Lung (tissue), 12 donors: ENCODE results near the gene AKNAD1. TPM values are rescaled to one million over a fixed set of nuclear protein-coding genes. Genes with fewer than 3 reads are reported as not detected.

ENCODE experiments used
- ATAC-seq: fragments of 200-7000 bp; cut with Tn5 transposase; one replicate; pipeline ENCODE4 v1.9.1; 2020; ENCODE audit warnings: moderate number of reproducible peaks; ENCODE audit not compliant: insufficient read depth, low FRiP score
- DNase-seq, 3 donors: peaks; one replicate each; pipeline ENCODE4 v3.0.0-alpha.2; 2013 to 2017
- H3K27ac ChIP-seq, 2 donors: one replicate each; pipeline ENCODE4 v1.5.1; 2013; ENCODE audit warnings: mild to moderate bottlenecking in 2 of 2, moderate library complexity in 2 of 2, control low read depth in 1 of 2, inconsistent platforms in 1 of 2, low read depth in 1 of 2, low read length in 1 of 2
- H3K27me3 ChIP-seq, 3 donors: one replicate each; pipeline ENCODE4 v1.5.1; 2013; ENCODE audit warnings: low read length in 2 of 3; ENCODE audit not compliant: control insufficient read depth in 3 of 3, insufficient read depth in 3 of 3
- H3K36me3 ChIP-seq, 4 donors: one replicate each; pipeline ENCODE4 v1.5.1; 2013; ENCODE audit warnings: low read length in 4 of 4, mild to moderate bottlenecking in 1 of 4, moderate library complexity in 1 of 4; ENCODE audit not compliant: control insufficient read depth in 4 of 4, insufficient read depth in 4 of 4
- H3K4me1 ChIP-seq, 5 donors: one replicate each; pipeline ENCODE4 v1.5.1; 2013; ENCODE audit warnings: low read length in 5 of 5, mild to moderate bottlenecking in 2 of 5, moderate library complexity in 1 of 5; ENCODE audit not compliant: control insufficient read depth in 5 of 5, insufficient read depth in 5 of 5
- H3K4me3 ChIP-seq: one replicate; pipeline ENCODE4 v1.5.1; 2013; ENCODE audit warnings: mild to moderate bottlenecking, control low read depth, moderate library complexity
- H3K9ac ChIP-seq, 2 donors: one replicate each; pipeline ENCODE4 v1.5.1; 2013; ENCODE audit warnings: low read length in 2 of 2, control low read depth in 1 of 2; ENCODE audit not compliant: insufficient read depth in 1 of 2
- H3K9me3 ChIP-seq, 4 donors: one replicate each; pipeline ENCODE4 v1.5.1; 2013; ENCODE audit warnings: low read length in 3 of 4, mild to moderate bottlenecking in 1 of 4, moderate library complexity in 1 of 4; ENCODE audit not compliant: control insufficient read depth in 4 of 4, insufficient read depth in 3 of 4
- WGBS, 2 donors: extraction: QIAGEN DNeasy Blood & Tissue Kit; methylation state at CpG; one replicate each; pipeline ENCODE4 v1.1.7; 2013; 5-methylcytosine and 5-hydroxymethylcytosine counted together
- polyA plus RNA-seq, 2 donors: library from polyadenylated mRNA; stranded (reverse); fragments of 200-250 nt; gene quantifications; one replicate each; pipeline ENCODE4 v1.2.1, GENCODE V29; 2013
- total RNA-seq, 2 donors: library from RNA; depleted of rRNA in 1 of 2; stranded (reverse); fragments of >200 nt in 1 of 2; gene quantifications; one replicate each; pipeline ENCODE4 v1.2.1, GENCODE V29; 2014 to 2021
- TF ChIP-seq, protein P1 (sequence below): IDR thresholded peaks from 2 replicates; pipeline ENCODE4 v1.5.1; 2012; ENCODE audit warnings: mild to moderate bottlenecking; ENCODE audit errors: control extremely low read depth, extremely low read depth
- donor health status: control.
- donor health status: control.
- donor health status: Bipolar disorder and iron deficiency.
- donor health status: healthy.
- donor health status: DM: yes; HTN: yes; CAD: no.

Gene AKNAD1
- total and polyA plus RNA-seq, 4 donors: 0.02 to 0.31 (median 0.22) TPM; not detected in 1

GRCh38 chr1:108845991-108846390, 10.9 kb downstream of the AKNAD1 start:
- H3K9me3 ChIP-seq: no peaks in the 10 kb centered on the region
- no peaks in the 10 kb centered on the region for H3K27me3 ChIP-seq
- no peak overlapping the region for H3K27ac ChIP-seq
- DNase-seq: no peak
- TF ChIP-seq, protein P1, sequence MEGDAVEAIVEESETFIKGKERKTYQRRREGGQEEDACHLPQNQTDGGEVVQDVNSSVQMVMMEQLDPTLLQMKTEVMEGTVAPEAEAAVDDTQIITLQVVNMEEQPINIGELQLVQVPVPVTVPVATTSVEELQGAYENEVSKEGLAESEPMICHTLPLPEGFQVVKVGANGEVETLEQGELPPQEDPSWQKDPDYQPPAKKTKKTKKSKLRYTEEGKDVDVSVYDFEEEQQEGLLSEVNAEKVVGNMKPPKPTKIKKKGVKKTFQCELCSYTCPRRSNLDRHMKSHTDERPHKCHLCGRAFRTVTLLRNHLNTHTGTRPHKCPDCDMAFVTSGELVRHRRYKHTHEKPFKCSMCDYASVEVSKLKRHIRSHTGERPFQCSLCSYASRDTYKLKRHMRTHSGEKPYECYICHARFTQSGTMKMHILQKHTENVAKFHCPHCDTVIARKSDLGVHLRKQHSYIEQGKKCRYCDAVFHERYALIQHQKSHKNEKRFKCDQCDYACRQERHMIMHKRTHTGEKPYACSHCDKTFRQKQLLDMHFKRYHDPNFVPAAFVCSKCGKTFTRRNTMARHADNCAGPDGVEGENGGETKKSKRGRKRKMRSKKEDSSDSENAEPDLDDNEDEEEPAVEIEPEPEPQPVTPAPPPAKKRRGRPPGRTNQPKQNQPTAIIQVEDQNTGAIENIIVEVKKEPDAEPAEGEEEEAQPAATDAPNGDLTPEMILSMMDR: no peak
- no peak for ATAC-seq
- WGBS, 2 donors: 71 to 87% methylated on average over 6 of the region's 6 CpGs
- H3K9ac ChIP-seq: no peak overlapping the region
- H3K4me3 ChIP-seq: no peak overlapping the region
- H3K4me1 ChIP-seq: peaks cover 0 to 1% (median 0%) of the 10 kb centered on the region in 5 donors
- no peaks in the 10 kb centered on the region for H3K36me3 ChIP-seq

- no peak overlapping the region for H3K27ac ChIP-seq
- H3K36me3 ChIP-seq: no peaks in the 10 kb centered on the region
- 79 to 92% methylated on average over 4 of the region's 4 CpGs for WGBS, 2 donors
- no peak overlapping the region for H3K9ac ChIP-seq
- no peaks in the 10 kb centered on the region for H3K4me1 ChIP-seq
- DNase-seq (no peak), ATAC-seq (no peak)
- TF ChIP-seq, protein P1: no peak
- no peak overlapping the region for H3K4me3 ChIP-seq
- H3K27me3 ChIP-seq: no peaks in the 10 kb centered on the region
- no peaks in the 10 kb centered on the region for H3K9me3 ChIP-seq
Measured at GRCh38 chr1:108845446-108845845, 11.4 kb downstream of the AKNAD1 start.

GRCh38 chr1:108843390-108844137, 13.3 kb downstream of the AKNAD1 start:
- Histone ChIP-seq H3K4me1 (no peaks in the 10 kb centered on the region), H3K4me3 (no peak overlapping the region), H3K9me3 (no peaks in the 10 kb centered on the region), H3K27ac (no peak overlapping the region), H3K9ac (no peak overlapping the region), H3K36me3 (no peaks in the 10 kb centered on the region), H3K27me3 (no peaks in the 10 kb centered on the region)
- ATAC-seq (no peak), DNase-seq (peak in 2 of 3 donors; percentile 49 to 51)
- TF ChIP-seq, protein P1: no peak
- 75 to 77% methylated on average over 3 of the region's 3 CpGs for WGBS, 2 donors
